SJCRH30 (cell line): ENCODE measurements around the gene ANKMY2. TPM values are rescaled to one million over a fixed set of nuclear protein-coding genes. Genes with fewer than 3 reads are reported as not detected.
"Not testable (repeated sequence)": the region's sequence is repeated elsewhere in the genome, so short reads cannot be mapped to it uniquely, and the experiment has no call there.

Source experiments
- DNase-seq, 2 experiments: peaks; one replicate each; pipeline ENCODE4 v3.0.0-alpha.2; 2015 to 2020
- H3K27ac ChIP-seq: fragments of 250-450 bp; sonication (Bioruptor Pico); 2 replicates; pipeline ENCODE4 v1.5.1; 2020; ENCODE audit warnings: mild to moderate bottlenecking, moderate library complexity
- H3K27me3 ChIP-seq: fragments of 250-450 bp; sonication (Bioruptor Pico); 2 replicates; pipeline ENCODE4 v1.5.1; 2020; ENCODE audit warnings: mild to moderate bottlenecking, moderate library complexity
- H3K36me3 ChIP-seq: fragments of 250-450 bp; sonication (Bioruptor Pico); 2 replicates; pipeline ENCODE4 v1.5.1; 2020; ENCODE audit warnings: mild to moderate bottlenecking, moderate library complexity
- H3K4me1 ChIP-seq: fragments of 250-450 bp; sonication (Bioruptor Pico); 2 replicates; pipeline ENCODE4 v1.5.1; 2020; ENCODE audit warnings: mild to moderate bottlenecking, moderate library complexity
- H3K4me3 ChIP-seq: fragments of 250-450 bp; sonication (Bioruptor Pico); 2 replicates; pipeline ENCODE4 v1.5.1; 2020; ENCODE audit warnings: mild to moderate bottlenecking, moderate library complexity
- H3K9me3 ChIP-seq: fragments of 250-450 bp; sonication (Bioruptor Pico); replicated peaks from 2 replicates; pipeline ENCODE4 v1.5.1; 2020; ENCODE audit warnings: mild to moderate bottlenecking, moderate library complexity
- total RNA-seq: library from RNA; depleted of rRNA; stranded (reverse); fragments of >200 nt; shearing (Covaris generic); gene quantifications from 2 replicates; pipeline ENCODE4 v1.2.3, GENCODE V29; 2014

The ANKMY2 gene
- total RNA-seq, 1 experiment from 2014 or later: 36.6 TPM

DNA sequence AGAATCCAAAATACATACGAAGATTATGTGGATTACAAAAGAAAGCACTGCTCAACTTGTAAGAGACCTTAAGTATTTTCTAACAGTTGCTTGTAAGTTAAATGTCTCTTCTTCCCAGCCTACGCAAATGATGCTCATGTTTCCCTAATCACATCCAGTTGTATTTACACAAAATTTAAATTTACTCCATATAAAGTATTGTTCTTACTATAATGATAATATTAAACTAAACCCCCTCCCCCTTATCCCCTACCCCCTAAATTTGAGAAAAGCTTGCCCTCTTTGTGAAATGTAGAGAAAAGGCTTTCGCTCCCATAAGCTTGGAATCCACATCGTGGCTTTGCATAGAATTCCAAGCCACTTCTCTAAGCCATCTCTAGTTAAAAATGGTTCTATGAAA is 29.4 kb downstream of the ANKMY2 start:
- Histone ChIP-seq H3K4me1 (no peaks in the 10 kb centered on the region), H3K27me3 (no peaks in the 10 kb centered on the region), H3K4me3 (no peak overlapping the region), H3K36me3 (peaks cover 37% of the 10 kb centered on the region), H3K9me3 (no peaks in the 10 kb centered on the region), H3K27ac (no peak overlapping the region)
- DNase-seq: no peak

DNA sequence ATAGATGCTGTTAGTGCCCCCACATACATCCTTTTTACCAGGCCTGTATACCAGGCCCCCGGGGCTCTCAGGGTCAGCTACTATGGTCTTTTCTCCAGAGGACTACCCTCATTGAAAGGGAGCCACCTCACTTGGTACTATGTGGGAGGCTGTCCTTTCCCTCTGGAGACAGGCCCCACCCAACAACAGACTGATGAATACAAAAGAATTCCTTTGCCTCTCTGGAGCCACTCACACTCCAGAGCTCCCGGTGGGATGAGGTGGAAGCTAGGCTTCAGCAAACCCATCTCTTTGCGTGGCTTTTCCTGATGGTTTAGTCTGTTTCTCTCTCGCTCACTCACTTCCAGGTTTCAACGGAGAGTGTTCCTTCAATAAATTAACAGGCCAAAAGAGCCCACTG is 30.3 kb downstream of the ANKMY2 start:
- DNase-seq: no peak
- no peak overlapping the region for H3K27ac ChIP-seq
- no peaks in the 10 kb centered on the region for H3K9me3 ChIP-seq
- no peak overlapping the region for H3K4me3 ChIP-seq
- no peaks in the 10 kb centered on the region for H3K27me3 ChIP-seq
- H3K36me3 ChIP-seq: peaks cover 33% of the 10 kb centered on the region
- no peaks in the 10 kb centered on the region for H3K4me1 ChIP-seq

DNA sequence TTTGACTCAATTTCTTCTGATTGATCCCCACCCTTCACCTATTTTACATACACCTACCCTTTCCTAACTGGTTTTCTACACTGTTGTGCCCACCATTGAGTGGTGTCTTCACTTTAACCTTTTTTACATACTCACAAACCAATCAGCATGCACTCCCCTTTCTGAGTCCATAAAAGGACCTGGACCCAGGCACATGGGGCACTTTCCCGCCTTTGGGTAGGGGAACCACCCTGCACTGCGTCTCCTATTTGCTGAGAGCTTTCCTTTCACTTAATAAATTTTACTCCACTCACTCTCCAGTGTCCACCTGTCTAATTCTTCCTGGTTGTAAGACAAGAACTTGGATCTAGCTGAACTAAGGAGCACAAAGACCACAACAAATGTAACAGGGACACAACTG is 33.8 kb downstream of the ANKMY2 start:
- no peak for DNase-seq
- no peaks in the 10 kb centered on the region for H3K9me3 ChIP-seq
- no peaks in the 10 kb centered on the region for H3K27me3 ChIP-seq
- H3K27ac ChIP-seq: no peak overlapping the region
- H3K36me3 ChIP-seq: peaks cover 36% of the 10 kb centered on the region
- no peaks in the 10 kb centered on the region for H3K4me1 ChIP-seq
- H3K4me3 ChIP-seq: no peak overlapping the region

DNA sequence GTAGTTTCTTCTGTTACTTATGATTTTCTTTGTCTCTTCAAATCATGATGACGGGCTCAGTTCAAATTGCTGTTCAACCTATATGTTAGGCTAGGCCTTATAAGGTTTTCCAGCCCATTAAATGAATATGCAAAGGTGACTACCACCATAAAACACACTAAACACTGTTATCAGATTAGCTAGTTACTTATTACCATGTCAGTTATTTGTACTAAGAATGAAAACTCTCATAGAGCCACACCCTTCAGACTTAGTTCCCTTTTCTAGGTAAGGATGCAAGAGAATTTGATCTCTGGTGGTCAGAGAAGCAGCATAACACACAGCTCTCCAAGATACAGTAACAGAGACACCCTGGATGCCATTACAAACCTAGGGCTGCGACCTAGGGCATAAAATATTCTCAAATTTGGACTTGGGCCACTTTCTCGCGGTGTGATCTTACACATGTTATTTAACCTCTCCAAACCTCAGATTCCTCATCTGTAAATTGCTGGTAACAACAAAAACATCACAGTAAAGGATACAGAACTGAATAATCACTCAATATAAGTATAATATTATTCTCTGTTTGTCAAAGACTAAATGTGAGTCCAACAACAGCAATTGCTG is 35.6 kb downstream of the ANKMY2 start:
- no peak for DNase-seq
- H3K9me3 ChIP-seq: no peaks in the 10 kb centered on the region
- H3K4me3 ChIP-seq: no peak overlapping the region
- peaks cover 39% of the 10 kb centered on the region for H3K36me3 ChIP-seq
- H3K27me3 ChIP-seq: no peaks in the 10 kb centered on the region
- H3K27ac ChIP-seq: no peak overlapping the region
- H3K4me1 ChIP-seq: no peaks in the 10 kb centered on the region

DNA sequence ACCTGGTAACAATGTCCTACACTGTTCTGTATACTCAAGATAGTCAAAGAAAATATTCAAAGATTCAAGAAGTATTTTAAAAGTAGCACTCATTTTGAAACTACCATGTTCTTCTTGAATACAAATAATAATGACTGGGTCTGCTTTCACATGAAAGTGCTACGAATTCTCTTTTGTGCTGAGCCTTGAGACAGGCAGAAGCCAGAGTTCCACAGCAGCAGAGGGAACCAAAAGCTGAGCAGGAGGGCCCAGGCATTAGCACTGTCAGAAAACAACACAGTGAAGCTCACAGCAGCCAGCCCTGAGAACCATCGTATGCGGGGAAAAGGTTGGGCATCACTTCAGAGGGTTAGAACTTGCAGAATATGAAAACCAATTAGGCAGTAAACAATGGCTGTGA is 38.9 kb downstream of the ANKMY2 start:
- Histone ChIP-seq H3K36me3 (peaks cover 42% of the 10 kb centered on the region), H3K27ac (no peak overlapping the region), H3K9me3 (no peaks in the 10 kb centered on the region), H3K4me3 (no peak overlapping the region), H3K4me1 (no peaks in the 10 kb centered on the region), H3K27me3 (no peaks in the 10 kb centered on the region)
- DNase-seq: no peak

DNA sequence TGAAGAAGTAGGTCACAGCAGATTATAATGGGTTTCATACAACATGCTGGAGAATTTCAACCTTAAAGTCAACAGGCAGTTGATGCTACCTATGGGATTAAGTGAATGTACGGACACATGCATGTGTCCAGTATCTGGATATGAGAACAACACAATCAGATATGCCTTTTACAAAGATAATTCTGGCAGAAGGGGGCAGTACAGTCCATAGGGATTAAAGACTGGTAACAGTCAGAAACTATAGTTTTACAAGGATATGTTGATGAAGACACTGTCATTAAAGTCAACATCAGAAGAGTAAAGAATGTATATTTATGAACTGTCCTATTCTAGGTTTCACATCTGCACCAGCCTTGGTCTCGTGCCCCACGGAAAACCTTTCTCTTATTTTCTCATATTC is 41.5 kb downstream of the ANKMY2 start:
- no peaks in the 10 kb centered on the region for H3K9me3 ChIP-seq
- H3K4me1 ChIP-seq: no peaks in the 10 kb centered on the region
- no peak overlapping the region for H3K27ac ChIP-seq
- H3K27me3 ChIP-seq: no peaks in the 10 kb centered on the region
- no peak overlapping the region for H3K4me3 ChIP-seq
- H3K36me3 ChIP-seq: peaks cover 41% of the 10 kb centered on the region
- no peak for DNase-seq

DNA sequence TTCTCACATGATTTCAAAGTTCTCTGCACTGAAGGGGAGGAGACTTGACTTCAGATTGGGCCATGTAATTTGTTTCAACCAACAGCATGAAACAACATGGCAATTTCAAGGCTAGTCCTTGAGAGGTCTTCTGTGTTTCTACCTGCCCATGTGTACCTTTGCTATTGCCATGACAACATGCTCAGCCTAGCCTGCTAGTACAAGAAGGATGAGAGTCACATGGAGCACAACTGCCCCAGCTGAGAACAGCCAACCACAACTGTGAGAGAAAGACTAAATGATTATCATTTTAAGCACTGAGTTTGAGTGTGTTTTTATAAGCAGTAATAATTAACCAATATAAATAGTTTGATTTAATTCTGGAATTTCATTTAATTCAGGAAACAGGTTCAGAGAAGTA is 41.9 kb downstream of the ANKMY2 start:
- H3K27me3 ChIP-seq: no peaks in the 10 kb centered on the region
- H3K9me3 ChIP-seq: no peaks in the 10 kb centered on the region
- no peak overlapping the region for H3K4me3 ChIP-seq
- H3K36me3 ChIP-seq: peaks cover 41% of the 10 kb centered on the region
- H3K4me1 ChIP-seq: no peaks in the 10 kb centered on the region
- no peak overlapping the region for H3K27ac ChIP-seq
- DNase-seq: no peak

DNA sequence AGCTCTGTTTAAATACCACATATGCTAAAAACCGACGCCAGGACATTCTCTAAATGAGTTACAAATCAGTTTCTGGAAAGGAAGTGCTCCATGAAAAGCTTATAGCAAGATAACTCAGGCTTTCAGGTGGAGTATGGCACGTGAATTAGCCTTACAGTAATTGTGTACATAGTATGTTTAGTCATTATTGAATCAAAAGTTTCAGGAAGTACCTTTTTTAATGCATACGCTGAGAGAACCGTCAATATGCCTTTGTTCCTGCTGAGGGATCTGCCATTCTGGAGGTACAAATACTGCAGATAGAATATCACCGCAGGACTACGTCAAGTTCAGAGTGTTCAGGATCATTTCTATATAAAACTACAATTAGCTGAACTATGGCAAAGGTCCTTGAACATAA is 45.7 kb downstream of the ANKMY2 start:
- Histone ChIP-seq H3K4me1 (no peaks in the 10 kb centered on the region), H3K27ac (no peak overlapping the region), H3K36me3 (peaks cover 32% of the 10 kb centered on the region), H3K27me3 (no peaks in the 10 kb centered on the region), H3K4me3 (no peak overlapping the region), H3K9me3 (no peaks in the 10 kb centered on the region)
- no peak for DNase-seq

DNA sequence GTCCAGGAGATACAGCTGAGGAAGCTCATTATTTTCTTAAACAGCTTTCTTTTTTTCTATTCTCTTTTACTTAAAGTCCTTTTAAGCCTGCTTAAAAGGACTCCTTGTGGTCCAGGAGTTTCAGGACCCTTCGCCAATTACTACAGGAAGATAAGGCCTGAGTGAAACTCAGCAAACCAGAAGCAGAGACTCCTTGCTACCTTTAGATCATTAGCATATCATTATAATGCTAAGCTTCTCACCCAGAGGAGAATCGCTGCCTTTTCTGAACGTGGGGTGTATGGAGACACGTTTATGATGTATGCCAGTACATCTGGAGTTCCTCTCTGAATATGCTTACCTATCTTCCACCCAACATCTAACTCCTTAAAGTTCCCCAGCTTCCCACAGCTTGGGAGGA is 47.5 kb downstream of the ANKMY2 start:
- no peak overlapping the region for H3K27ac ChIP-seq

DNA sequence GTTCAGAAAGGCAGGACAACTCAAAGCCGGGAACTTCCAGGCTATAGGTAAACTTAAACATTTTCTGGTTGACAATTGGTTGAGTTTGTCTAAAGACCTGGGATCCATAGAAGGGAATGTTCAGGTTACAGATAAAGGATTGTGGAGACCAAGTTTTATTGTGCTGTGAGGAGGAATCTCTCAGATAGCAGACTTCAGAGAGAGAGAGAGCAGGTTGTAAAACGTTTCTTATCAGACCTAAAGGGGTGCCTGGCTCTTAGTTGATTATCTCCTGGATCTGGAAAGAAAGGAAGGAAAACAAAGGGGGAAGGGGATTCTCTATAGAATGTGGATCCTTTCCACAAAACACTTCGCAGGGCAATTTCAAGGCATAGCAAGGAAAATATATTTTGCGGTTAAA is 50.0 kb downstream of the ANKMY2 start:
- not testable (repeated sequence) for H3K27ac ChIP-seq

More for the DNA sequence above, 47.5 kb downstream of the ANKMY2 start:
- H3K4me1 ChIP-seq: peaks cover 5% of the 10 kb centered on the region; the same call in 1 of the 2 replicates
- H3K36me3 ChIP-seq: peaks cover 21% of the 10 kb centered on the region
- no peak overlapping the region for H3K4me3 ChIP-seq
- H3K27me3 ChIP-seq: no peaks in the 10 kb centered on the region
- DNase-seq: no peak
- no peaks in the 10 kb centered on the region; the same call in 1 of the 2 replicates for H3K9me3 ChIP-seq

DNA sequence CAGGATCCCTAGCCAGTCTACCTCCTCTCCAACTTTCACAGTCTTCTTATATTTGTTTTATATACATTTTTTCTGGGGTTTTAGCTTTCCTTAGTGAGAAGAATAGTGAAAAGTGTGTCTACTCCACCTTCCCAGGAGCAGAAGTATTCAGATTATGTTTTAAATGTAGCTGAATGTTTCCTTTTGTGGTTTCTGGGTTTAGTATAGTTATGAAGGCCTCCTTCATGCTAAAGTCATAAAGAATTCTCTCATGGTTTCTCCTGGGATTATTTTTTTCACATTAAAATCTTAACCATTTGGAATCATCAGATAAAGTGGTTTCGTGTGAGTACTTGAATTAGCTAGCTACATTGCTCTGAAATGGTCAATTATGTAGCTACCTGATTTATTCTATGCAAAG is 50.9 kb downstream of the ANKMY2 start:
- Histone ChIP-seq H3K9me3 (no peaks in the 10 kb centered on the region; the same call in none of the 2 replicates), H3K4me3 (no peak overlapping the region), H3K36me3 (no peaks in the 10 kb centered on the region; the same call in 1 of the 2 replicates), H3K4me1 (peaks cover 5% of the 10 kb centered on the region; the same call in 1 of the 2 replicates), H3K27me3 (no peaks in the 10 kb centered on the region), H3K27ac (no peak overlapping the region)
- DNase-seq: no peak

More for the DNA sequence above, 50.0 kb downstream of the ANKMY2 start:
- not testable (repeated sequence) for DNase-seq, H3K4me1 ChIP-seq, H3K36me3 ChIP-seq, H3K4me3 ChIP-seq, H3K9me3 ChIP-seq, H3K27me3 ChIP-seq

DNA sequence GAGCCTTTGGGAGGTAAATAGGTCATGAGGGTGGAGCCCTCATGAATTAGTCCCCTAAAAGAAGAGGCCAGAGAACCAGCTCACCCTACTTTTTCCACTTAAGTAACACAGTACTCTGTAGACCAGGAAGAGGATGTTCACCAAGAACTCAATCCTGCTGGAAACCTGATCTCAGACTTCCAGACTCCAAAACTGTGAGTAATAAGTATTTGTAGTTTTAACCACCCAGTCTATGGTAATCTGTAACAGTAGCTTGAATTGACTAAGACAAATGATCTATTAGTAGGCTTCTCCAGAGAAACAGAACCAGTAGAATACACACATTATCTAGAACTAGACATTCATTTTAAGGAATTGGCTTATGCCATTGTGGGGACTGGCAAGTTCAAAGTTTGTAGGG is 51.5 kb downstream of the ANKMY2 start:
- H3K27me3 ChIP-seq: no peaks in the 10 kb centered on the region
- H3K36me3 ChIP-seq: no peaks in the 10 kb centered on the region
- no peaks in the 10 kb centered on the region; the same call in none of the 2 replicates for H3K9me3 ChIP-seq
- H3K4me1 ChIP-seq: peaks cover 5% of the 10 kb centered on the region; the same call in 1 of the 2 replicates
- H3K27ac ChIP-seq: no peak overlapping the region
- no peak for DNase-seq
- no peak overlapping the region for H3K4me3 ChIP-seq

DNA sequence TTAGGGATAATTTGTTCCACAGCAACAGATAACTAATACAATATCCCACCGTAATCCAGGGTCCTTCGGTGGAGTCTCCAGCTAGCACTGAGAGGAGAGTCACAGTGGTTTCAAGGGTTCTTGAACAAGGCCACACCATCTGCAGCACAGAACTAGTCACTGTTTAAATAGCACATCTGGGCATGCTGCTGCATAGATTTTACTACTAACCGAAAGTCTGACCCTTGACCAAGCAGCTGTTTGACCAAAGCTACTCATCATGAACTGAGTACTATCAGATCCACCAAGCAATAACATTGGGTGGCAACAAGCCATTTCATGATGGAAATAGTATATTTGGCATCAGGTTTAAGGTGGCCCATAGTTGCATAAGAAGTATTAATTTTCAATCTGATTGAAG is 53.2 kb downstream of the ANKMY2 start:
- Histone ChIP-seq H3K27me3 (no peaks in the 10 kb centered on the region), H3K27ac (no peak overlapping the region)
- DNase-seq: no peak

DNA sequence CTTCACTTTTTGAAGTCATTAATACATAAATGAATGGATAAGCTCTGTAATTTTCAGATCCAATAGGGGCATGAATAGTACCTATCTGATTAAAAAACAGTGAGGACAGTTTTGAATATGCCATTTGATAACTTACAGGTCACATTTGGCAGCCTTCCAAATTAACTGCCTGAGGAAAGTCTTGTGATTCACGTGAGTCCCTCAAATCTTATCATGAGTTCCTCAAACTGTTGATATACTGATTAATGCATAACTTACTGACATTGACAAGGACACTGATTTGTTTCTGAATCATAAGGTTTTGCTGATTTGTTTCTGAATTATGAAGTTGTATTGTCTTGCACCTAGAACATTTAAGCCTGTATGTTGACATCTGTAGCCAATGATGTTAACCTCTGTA is 55.1 kb downstream of the ANKMY2 start:
- Histone ChIP-seq H3K9me3 (no peaks in the 10 kb centered on the region; the same call in none of the 2 replicates), H3K4me1 (peaks cover 9% of the 10 kb centered on the region), H3K4me3 (no peak overlapping the region), H3K27me3 (no peaks in the 10 kb centered on the region), H3K36me3 (no peaks in the 10 kb centered on the region), H3K27ac (no peak overlapping the region)
- no peak for DNase-seq

More for the DNA sequence above, 53.2 kb downstream of the ANKMY2 start:
- H3K4me1 ChIP-seq: peaks cover 5% of the 10 kb centered on the region; the same call in 1 of the 2 replicates
- no peaks in the 10 kb centered on the region for H3K36me3 ChIP-seq
- H3K9me3 ChIP-seq: no peaks in the 10 kb centered on the region; the same call in none of the 2 replicates
- H3K4me3 ChIP-seq: no peak overlapping the region

DNA sequence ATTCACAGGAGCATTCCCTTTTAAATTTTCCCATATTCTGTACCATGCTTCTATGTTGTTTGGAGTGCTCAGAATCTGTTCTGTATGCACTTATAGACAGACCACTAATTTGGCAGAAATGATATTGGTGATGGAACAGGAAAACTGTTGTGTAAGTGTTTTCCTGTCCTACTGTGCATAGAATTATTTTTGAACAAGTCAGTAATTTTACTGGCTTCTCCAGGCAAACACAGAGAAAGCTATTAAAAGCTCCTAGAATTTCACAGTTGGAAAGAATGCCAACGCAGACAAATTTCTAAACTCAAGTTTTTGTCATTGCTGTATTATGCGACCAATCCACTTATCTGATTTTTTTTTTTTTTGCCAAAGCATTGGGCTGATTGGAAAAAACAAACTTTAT is 55.7 kb downstream of the ANKMY2 start:
- H3K4me3 ChIP-seq: no peak overlapping the region

DNA sequence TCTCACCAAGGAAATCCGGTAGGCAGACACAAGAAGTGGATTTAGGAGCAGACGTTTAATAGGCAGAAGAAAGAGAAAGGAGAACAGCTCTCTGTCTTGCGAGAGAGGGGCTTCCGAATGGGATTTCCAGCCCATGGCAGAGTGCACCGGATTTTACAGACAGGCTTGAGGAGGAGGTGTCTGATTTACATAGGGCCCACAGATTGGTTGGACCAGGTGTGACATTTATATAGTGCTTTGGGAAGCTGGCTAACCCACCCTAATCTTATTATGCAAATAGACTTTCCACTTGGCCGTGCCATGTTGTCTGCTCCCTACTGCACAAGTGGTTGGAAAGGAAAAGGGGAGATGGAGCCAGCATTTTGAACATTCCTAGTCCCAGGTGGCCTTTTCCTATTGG is 57.8 kb downstream of the ANKMY2 start:
- Histone ChIP-seq H3K27ac (peak overlapping the region; percentile 51), H3K4me3 (peak overlapping the region; percentile 49), H3K4me1 (peaks cover 4% of the 10 kb centered on the region; the same call in 1 of the 2 replicates), H3K27me3 (no peaks in the 10 kb centered on the region), H3K36me3 (no peaks in the 10 kb centered on the region), H3K9me3 (no peaks in the 10 kb centered on the region; the same call in 1 of the 2 replicates)
- DNase-seq: peak; percentile 71 to 83

More for the DNA sequence above, 55.7 kb downstream of the ANKMY2 start:
- Histone ChIP-seq H3K36me3 (no peaks in the 10 kb centered on the region), H3K4me1 (peaks cover 9% of the 10 kb centered on the region), H3K27ac (no peak overlapping the region), H3K9me3 (no peaks in the 10 kb centered on the region; the same call in none of the 2 replicates), H3K27me3 (no peaks in the 10 kb centered on the region)
- no peak for DNase-seq
